ENCODE results near the gene BCKDHA. TPM values are rescaled to one million over a fixed set of nuclear protein-coding genes. Genes with fewer than 3 reads are reported as not detected.
A peak's percentile ranks its signal among the peaks of the same experiment; 100 is the strongest.

BCKDHA gene
- total and polyA plus RNA-seq, 10 donors = 10.3 to 55.6 (median 29.1) TPM

GRCh38 chr19:41452584-41453275 lies 55.1 kb downstream of the BCKDHA start:
- H3K36me3 ChIP-seq = peaks cover 0 to 7% (median 0%) of the 10 kb centered on the region in 6 donors
- no peak overlapping the region for H3K4me3 ChIP-seq
- H3K4me1 ChIP-seq = peaks cover 6 to 51% (median 21%) of the 10 kb centered on the region in 6 donors
- intact Hi-C loops (cut with DNase I; ENCODE audit: low total_unique reads) = loop anchor here (5.0 kb wide), 1 partner anchor 120 kb away; no protein-coding TSS in a partner anchor
- peaks cover 0 to 7% (median 0%) of the 10 kb centered on the region in 7 donors for H3K27me3 ChIP-seq (replicated peaks in 1 of 7)
- no peak overlapping the region for H3K27ac ChIP-seq
- 74 to 84% (median 79%) methylated on average over 6 of the region's 6 CpGs for WGBS, 5 donors
- no peak for DNase-seq
- no peaks in the 10 kb centered on the region for H3K9me3 ChIP-seq
- TF ChIP-seq POLR2AphosphoS5 (IDR thresholded peaks at IDR 0.05) (no peak), POLR2A (IDR thresholded peaks at IDR 0.05) (no peak)
- TF ChIP-seq, protein P1, sequence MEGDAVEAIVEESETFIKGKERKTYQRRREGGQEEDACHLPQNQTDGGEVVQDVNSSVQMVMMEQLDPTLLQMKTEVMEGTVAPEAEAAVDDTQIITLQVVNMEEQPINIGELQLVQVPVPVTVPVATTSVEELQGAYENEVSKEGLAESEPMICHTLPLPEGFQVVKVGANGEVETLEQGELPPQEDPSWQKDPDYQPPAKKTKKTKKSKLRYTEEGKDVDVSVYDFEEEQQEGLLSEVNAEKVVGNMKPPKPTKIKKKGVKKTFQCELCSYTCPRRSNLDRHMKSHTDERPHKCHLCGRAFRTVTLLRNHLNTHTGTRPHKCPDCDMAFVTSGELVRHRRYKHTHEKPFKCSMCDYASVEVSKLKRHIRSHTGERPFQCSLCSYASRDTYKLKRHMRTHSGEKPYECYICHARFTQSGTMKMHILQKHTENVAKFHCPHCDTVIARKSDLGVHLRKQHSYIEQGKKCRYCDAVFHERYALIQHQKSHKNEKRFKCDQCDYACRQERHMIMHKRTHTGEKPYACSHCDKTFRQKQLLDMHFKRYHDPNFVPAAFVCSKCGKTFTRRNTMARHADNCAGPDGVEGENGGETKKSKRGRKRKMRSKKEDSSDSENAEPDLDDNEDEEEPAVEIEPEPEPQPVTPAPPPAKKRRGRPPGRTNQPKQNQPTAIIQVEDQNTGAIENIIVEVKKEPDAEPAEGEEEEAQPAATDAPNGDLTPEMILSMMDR (IDR thresholded peaks at IDR 0.05 in 8 of 11, conservative IDR thresholded peaks at IDR 0.05 in 3 of 11) = no peak

DNA sequence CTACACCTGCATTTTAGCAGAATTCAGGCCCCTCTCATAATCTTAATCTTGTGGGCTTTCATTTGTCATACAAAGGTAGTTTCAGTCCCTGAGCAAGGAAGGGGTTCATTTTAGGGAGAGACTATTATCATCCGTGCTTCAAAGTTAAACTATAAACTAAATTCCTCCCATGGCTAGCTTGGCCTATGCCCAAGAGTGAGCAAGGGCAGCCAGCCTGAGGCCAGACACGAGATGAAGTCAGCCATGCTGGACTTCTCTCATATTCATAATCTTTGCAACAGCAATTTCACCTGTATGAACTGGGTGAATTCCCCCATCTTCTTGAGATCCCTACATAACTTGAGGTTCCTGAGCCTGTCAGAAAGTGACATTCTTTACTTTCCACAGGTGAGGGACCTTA lies 58.3 kb downstream of the BCKDHA start:
- peaks cover 0 to 10% (median 0%) of the 10 kb centered on the region in 7 donors for H3K27me3 ChIP-seq (replicated peaks in 1 of 7)
- H3K4me3 ChIP-seq = no peak overlapping the region
- 49 to 82% (median 58%) methylated on average over 2 of the region's 2 CpGs for WGBS, 5 donors
- no peak for TF ChIP-seq POLR2A (IDR thresholded peaks at IDR 0.05)
- no peak for TF ChIP-seq POLR2AphosphoS5 (IDR thresholded peaks at IDR 0.05)
- TF ChIP-seq, protein P1 (IDR thresholded peaks at IDR 0.05 in 8 of 11, conservative IDR thresholded peaks at IDR 0.05 in 3 of 11) = no peak
- H3K27ac ChIP-seq = peak overlapping the region in 3 of 8 donors; percentile 45 to 51 (median 48)
- H3K4me1 ChIP-seq = peaks cover 0 to 28% (median 9%) of the 10 kb centered on the region in 6 donors
- H3K36me3 ChIP-seq = peaks cover 0 to 7% (median 0%) of the 10 kb centered on the region in 6 donors
- DNase-seq = no peak
- intact Hi-C loops (cut with DNase I; ENCODE audit: low total_unique reads) = no loop called here
- H3K9me3 ChIP-seq = no peaks in the 10 kb centered on the region

- whole genome bisulfite sequencing, 5 donors = 30 to 45% (median 40%) methylated on average over 7 of the region's 7 CpGs
- TF ChIP-seq POLR2AphosphoS5 (IDR thresholded peaks at IDR 0.05) = no peak
- no peak for TF ChIP-seq POLR2A (IDR thresholded peaks at IDR 0.05)
- TF ChIP-seq, protein P1 (IDR thresholded peaks at IDR 0.05 in 8 of 11, conservative IDR thresholded peaks at IDR 0.05 in 3 of 11) = no peak
- peaks cover 0 to 28% (median 9%) of the 10 kb centered on the region in 6 donors for H3K4me1 ChIP-seq
- H3K9me3 ChIP-seq = no peaks in the 10 kb centered on the region
- intact Hi-C loops (cut with DNase I; ENCODE audit: low total_unique reads) = no loop called here
- DNase-seq = no peak
- peaks cover 0 to 7% (median 0%) of the 10 kb centered on the region in 6 donors for H3K36me3 ChIP-seq
- H3K4me3 ChIP-seq = no peak overlapping the region
- H3K27me3 ChIP-seq (replicated peaks in 1 of 7) = peaks cover 0 to 10% (median 0%) of the 10 kb centered on the region in 7 donors
- H3K27ac ChIP-seq = peak overlapping the region in 5 of 8 donors; percentile 31 to 51 (median 45)
These were observed 58.8 kb downstream of the BCKDHA start for GRCh38 chr19:41456342-41456918.

GRCh38 chr19:41457241-41457640 lies 59.6 kb downstream of the BCKDHA start:
- intact Hi-C loops (cut with DNase I; ENCODE audit: low total_unique reads) = no loop called here
- TF ChIP-seq POLR2A (IDR thresholded peaks at IDR 0.05) = no peak
- no peak for TF ChIP-seq POLR2AphosphoS5 (IDR thresholded peaks at IDR 0.05)
- TF ChIP-seq, protein P1 (IDR thresholded peaks at IDR 0.05 in 8 of 11, conservative IDR thresholded peaks at IDR 0.05 in 3 of 11) = no peak
- Histone ChIP-seq H3K4me1 (peaks cover 0 to 33% (median 10%) of the 10 kb centered on the region in 6 donors), H3K27ac (no peak overlapping the region), H3K27me3 (replicated peaks in 1 of 7) (peaks cover 0 to 10% (median 0%) of the 10 kb centered on the region in 7 donors), H3K4me3 (no peak overlapping the region), H3K36me3 (peaks cover 0 to 7% (median 0%) of the 10 kb centered on the region in 6 donors), H3K9me3 (no peaks in the 10 kb centered on the region)
- 29 to 43% (median 35%) methylated on average over 1 of the region's 1 CpG for WGBS, 5 donors
- no peak for DNase-seq

Data from spleen (tissue), 11 donors.